HepG2 (cell line): ENCODE measurements around the gene MBLAC1.

Experiments
- CTCF ChIP-seq: sonication (generic); formaldehyde crosslinking; IDR thresholded peaks from 2 replicates; pipeline ENCODE4 v1.5.0; 2020; ENCODE audit warnings: mild to moderate bottlenecking, missing genetic modification reagents, moderate library complexity
- FOXK1 ChIP-seq: sonication (generic); formaldehyde crosslinking; IDR thresholded peaks from 2 replicates; pipeline ENCODE4 v1.4.0; 2020; ENCODE audit warnings: low read depth, missing genetic modification reagents, borderline replicate concordance
- KDM5A ChIP-seq: fragments of 200-600 bp; sonication (generic); IDR thresholded peaks from 2 replicates; pipeline ENCODE4 v1.7.0; 2018; ENCODE audit warnings: antibody characterized with exemption, mild to moderate bottlenecking, low read length, borderline replicate concordance
- SNRNP70 ChIP-seq: fragments of 200-400 bp; formaldehyde crosslinking; IDR thresholded peaks from 2 replicates; pipeline ENCODE4 v1.6.1; 2017; ENCODE audit warnings: mild to moderate bottlenecking, low read depth, low read length, moderate library complexity
- ZBTB7A ChIP-seq: sonication (generic); formaldehyde crosslinking; IDR thresholded peaks from 2 replicates; pipeline ENCODE4 v1.8.0; 2022; ENCODE audit warnings: mild to moderate bottlenecking, missing genetic modification reagents
- ZNF280B ChIP-seq: sonication (generic); formaldehyde crosslinking; IDR thresholded peaks from 2 replicates; pipeline ENCODE4 v1.5.0; 2020; ENCODE audit warnings: missing genetic modification reagents, mild to moderate bottlenecking, borderline replicate concordance
- ZNF460 ChIP-seq: sonication (generic); formaldehyde crosslinking; IDR thresholded peaks from 2 replicates; pipeline ENCODE4 v1.5.1; 2020; ENCODE audit warnings: missing genetic modification reagents, mild to moderate bottlenecking, borderline replicate concordance

GRCh38 chr7:100175296-100175935 is 48.6 kb downstream of the MBLAC1 start:
- TF ChIP-seq CTCF (CRISPR knock-in tag) (no peak), ZBTB7A (CRISPR knock-in tag) (no peak), ZNF460 (CRISPR knock-in tag) (no peak), ZNF280B (CRISPR knock-in tag) (no peak), SNRNP70 (no peak), FOXK1 (no peak), KDM5A (no peak)
